ENCODE data around the gene SPAG5. TPM values are rescaled to one million over a fixed set of nuclear protein-coding genes. Genes with fewer than 3 reads are reported as not detected.
A peak's percentile ranks its signal among the peaks of the same experiment; 100 is the strongest.

The SPAG5 gene
- total and polyA plus RNA-seq, 8 donors: 9.5 to 91.5 (median 51.6) TPM

DNA sequence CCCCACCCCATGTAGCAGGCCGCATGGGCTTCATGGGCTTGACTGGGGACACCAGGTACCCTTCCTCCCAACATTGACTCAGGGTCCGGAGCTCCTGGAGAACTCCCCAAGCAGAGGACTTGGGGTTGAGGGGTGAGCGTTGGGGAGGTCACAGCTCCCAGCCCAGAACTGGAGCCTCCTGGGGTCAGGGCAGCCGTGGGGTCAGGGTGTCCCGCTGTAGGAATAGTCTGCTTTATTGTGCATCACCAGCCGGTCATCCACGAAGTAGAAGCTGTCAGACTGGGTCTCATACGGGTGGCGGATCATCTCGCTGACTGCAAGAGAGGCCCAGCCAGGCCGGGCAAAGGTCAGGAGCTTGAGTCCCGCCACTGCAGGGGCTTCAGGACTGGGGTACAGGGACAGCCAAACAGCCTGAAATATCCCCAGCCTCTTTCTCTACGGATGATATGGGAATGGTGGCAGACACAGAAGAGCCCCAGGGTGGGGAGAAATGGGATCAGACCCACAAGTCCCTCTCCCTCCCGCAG lies 51.7 kb downstream of the SPAG5 start:
- TF ChIP-seq, protein P1, sequence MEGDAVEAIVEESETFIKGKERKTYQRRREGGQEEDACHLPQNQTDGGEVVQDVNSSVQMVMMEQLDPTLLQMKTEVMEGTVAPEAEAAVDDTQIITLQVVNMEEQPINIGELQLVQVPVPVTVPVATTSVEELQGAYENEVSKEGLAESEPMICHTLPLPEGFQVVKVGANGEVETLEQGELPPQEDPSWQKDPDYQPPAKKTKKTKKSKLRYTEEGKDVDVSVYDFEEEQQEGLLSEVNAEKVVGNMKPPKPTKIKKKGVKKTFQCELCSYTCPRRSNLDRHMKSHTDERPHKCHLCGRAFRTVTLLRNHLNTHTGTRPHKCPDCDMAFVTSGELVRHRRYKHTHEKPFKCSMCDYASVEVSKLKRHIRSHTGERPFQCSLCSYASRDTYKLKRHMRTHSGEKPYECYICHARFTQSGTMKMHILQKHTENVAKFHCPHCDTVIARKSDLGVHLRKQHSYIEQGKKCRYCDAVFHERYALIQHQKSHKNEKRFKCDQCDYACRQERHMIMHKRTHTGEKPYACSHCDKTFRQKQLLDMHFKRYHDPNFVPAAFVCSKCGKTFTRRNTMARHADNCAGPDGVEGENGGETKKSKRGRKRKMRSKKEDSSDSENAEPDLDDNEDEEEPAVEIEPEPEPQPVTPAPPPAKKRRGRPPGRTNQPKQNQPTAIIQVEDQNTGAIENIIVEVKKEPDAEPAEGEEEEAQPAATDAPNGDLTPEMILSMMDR (IDR thresholded peaks at IDR 0.05): no peak
- no peak for DNase-seq
- H3K27me3 ChIP-seq: no peaks in the 10 kb centered on the region
- H3K4me1 ChIP-seq: peaks cover 0 to 49% of the 10 kb centered on the region in 2 donors
- H3K4me3 ChIP-seq: no peak overlapping the region
- no peak for ATAC-seq
- H3K36me3 ChIP-seq: peaks cover 0 to 10% of the 10 kb centered on the region in 2 donors
- intact Hi-C loops (cut with DNase I): loop anchor here in 1 of 2 donors (10.0 kb wide), 1 partner anchor 68 kb away; the partner anchor contains the start of gene RSKR
- no peaks in the 10 kb centered on the region for H3K9me3 ChIP-seq
- H3K27ac ChIP-seq: peak overlapping the region in 1 of 2 donors; percentile 87

DNA sequence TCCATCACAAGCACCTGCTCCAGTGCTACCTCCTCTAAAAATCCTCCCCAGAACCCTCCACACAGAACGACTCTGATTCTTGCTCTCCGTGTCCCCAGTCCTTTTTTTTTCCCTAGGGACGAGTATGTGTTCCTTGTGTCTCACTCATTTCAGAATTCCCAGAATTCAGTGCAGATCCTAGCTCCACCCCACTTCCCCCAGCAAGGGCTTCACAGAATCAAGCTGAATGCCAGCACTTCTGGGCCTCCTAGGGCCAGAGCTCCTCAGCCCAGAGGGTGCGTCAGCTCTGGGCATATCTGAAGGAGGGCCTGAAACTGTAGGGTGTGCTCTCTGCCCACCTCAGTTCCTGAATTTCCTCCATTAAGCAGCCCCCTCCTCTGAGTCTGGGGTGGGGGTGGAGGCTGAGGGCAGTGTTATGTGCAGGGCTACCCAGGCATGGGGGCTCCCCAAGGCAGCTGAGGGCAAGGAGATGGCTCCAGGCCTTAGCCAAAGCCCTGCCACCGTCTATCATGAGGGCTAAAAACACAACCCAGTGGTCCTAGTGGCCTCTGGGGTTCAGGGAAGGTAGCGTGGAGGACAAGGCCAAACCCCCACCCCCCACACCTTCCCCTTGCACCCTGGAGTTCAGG lies 52.9 kb downstream of the SPAG5 start:
- Histone ChIP-seq H3K27ac (no peak overlapping the region), H3K36me3 (peaks cover 0 to 10% of the 10 kb centered on the region in 2 donors), H3K4me1 (peaks cover 0 to 37% of the 10 kb centered on the region in 2 donors), H3K4me3 (no peak overlapping the region), H3K27me3 (no peaks in the 10 kb centered on the region), H3K9me3 (no peaks in the 10 kb centered on the region)
- no peak for DNase-seq
- TF ChIP-seq, protein P1 (IDR thresholded peaks at IDR 0.05): no peak
- ATAC-seq: no peak
- intact Hi-C loops (cut with DNase I): loop anchor here in 1 of 2 donors (10.0 kb wide), 1 partner anchor 69 kb away; the partner anchor contains the start of gene RSKR

DNA sequence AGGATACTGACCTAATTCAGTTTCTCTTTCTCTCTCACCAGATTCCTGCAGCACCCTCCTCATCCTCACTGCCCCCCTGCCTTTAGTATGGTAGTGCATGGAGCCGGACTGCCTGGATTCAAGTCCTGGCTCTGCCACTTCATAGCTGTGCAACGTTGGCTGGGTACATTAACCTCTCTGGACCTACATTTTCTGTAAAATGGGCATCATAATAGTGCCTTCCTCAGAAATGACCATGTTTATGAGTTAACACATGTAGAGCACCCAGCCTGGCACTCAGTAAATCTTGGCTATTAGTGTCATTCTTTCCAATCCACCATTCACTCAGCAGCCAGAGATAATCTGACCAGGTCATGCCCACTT lies 53.7 kb downstream of the SPAG5 start:
- ATAC-seq: no peak
- DNase-seq: no peak
- Histone ChIP-seq H3K27me3 (no peaks in the 10 kb centered on the region), H3K36me3 (peaks cover 0 to 10% of the 10 kb centered on the region in 2 donors), H3K27ac (no peak overlapping the region), H3K4me1 (peaks cover 0 to 29% of the 10 kb centered on the region in 2 donors), H3K9me3 (no peaks in the 10 kb centered on the region), H3K4me3 (no peak overlapping the region)
- intact Hi-C loops (cut with DNase I): loop anchor here in 1 of 2 donors (10.0 kb wide), 1 partner anchor 70 kb away; the partner anchor contains the start of gene RSKR
- TF ChIP-seq, protein P1 (IDR thresholded peaks at IDR 0.05): no peak

DNA sequence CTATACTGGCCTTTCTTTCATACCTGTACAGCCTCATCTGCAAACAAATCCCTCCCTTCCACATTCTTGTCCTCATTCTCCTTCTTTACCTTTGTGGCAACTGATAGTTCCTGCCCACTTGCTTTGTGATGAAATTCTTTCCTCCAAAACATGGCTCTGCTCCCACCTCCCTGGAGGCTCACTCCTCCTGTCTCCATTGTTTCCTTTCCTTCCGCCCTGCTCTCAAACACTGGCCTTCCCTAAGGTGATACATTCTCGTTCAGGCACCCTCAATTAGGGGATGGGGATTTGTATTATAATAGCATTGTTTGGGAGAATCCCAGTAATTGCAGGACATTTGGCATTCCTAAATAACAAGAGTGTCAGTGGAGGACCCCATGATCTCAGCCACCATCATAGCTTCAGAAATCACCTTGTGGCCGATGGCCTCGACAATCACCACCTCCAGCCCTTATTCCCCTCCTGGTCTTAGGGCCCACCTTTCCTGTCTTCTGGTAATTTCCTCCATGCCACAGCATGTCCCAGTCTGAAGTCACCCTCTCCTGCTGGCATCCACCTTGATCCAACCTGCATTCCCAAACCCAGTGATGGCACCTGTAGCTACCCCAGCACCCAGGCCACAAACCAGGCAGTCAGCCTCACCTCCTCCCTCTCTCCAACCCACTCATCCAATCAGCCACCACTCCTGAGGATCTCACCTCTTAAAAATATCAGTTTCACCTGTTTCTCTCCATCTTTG lies 54.3 kb downstream of the SPAG5 start:
- no peak for DNase-seq
- no peak for ATAC-seq
- H3K4me1 ChIP-seq: peaks cover 0 to 23% of the 10 kb centered on the region in 2 donors
- TF ChIP-seq, protein P1 (IDR thresholded peaks at IDR 0.05): no peak
- no peaks in the 10 kb centered on the region for H3K27me3 ChIP-seq
- H3K4me3 ChIP-seq: no peak overlapping the region
- no peaks in the 10 kb centered on the region for H3K9me3 ChIP-seq
- peaks cover 0 to 10% of the 10 kb centered on the region in 2 donors for H3K36me3 ChIP-seq
- no peak overlapping the region for H3K27ac ChIP-seq
- intact Hi-C loops (cut with DNase I): loop anchor here in 1 of 2 donors (10.0 kb wide), 1 partner anchor 70 kb away; the partner anchor contains the start of gene RSKR

DNA sequence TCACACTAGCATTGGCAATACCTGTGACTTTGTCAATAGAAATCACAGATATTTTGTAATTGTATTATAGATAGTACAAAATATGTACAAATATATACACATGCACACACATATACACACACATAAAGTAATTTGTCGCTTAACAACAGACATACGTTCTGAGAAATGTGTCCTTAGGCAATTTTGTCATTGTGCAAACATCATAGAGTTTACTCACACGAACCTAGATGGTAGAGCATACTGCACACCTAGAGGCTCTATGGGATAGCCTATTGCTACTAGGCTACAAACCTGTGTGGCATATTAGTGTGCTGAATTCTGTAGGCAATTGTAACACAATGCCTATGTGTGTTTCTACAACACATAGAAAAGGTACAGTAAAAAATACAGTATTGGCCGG lies 57.4 kb downstream of the SPAG5 start:
- Histone ChIP-seq H3K9me3 (no peaks in the 10 kb centered on the region), H3K36me3 (peaks cover 0 to under 1% of the 10 kb centered on the region in 2 donors), H3K4me1 (no peaks in the 10 kb centered on the region), H3K27ac (no peak overlapping the region), H3K4me3 (no peak overlapping the region), H3K27me3 (no peaks in the 10 kb centered on the region)
- intact Hi-C loops (cut with DNase I): loop anchor here in 1 of 2 donors (10.0 kb wide), 1 partner anchor 73 kb away; the partner anchor contains the start of gene RSKR
- TF ChIP-seq, protein P1 (IDR thresholded peaks at IDR 0.05): no peak
- DNase-seq (no peak), ATAC-seq (no peak)

All from left lung (tissue), 10 donors.